KMS-11 (cell line): Measurements from ENCODE around the gene B3GAT1.

ENCODE experiments used
- H2AFZ ChIP-seq: fragments of 200-600 bp; sonication (generic); 2 replicates; pipeline ENCODE4 v1.6.1; 2016; ENCODE audit warnings: antibody characterized with exemption, mixed run types, low read depth
- H3K27ac ChIP-seq: fragments of 200-600 bp; sonication (generic); 2 replicates; pipeline ENCODE4 v1.6.1; 2016; ENCODE audit warnings: mild to moderate bottlenecking, mixed run types
- H3K27me3 ChIP-seq: fragments of 200-600 bp; sonication (generic); 2 replicates; pipeline ENCODE4 v1.6.1; 2017; ENCODE audit warnings: mild to moderate bottlenecking, low read depth, mixed run types, moderate library complexity; ENCODE audit not compliant: insufficient read depth
- H3K36me3 ChIP-seq: fragments of 200-600 bp; sonication (generic); 2 replicates; pipeline ENCODE4 v1.6.1; 2017; ENCODE audit warnings: mild to moderate bottlenecking, mixed run types; ENCODE audit not compliant: insufficient read depth
- H3K4me1 ChIP-seq: fragments of 200-600 bp; sonication (generic); 2 replicates; pipeline ENCODE4 v1.6.1; 2016; ENCODE audit warnings: mild to moderate bottlenecking, low read depth, mixed run types; ENCODE audit not compliant: poor library complexity, severe bottlenecking
- H3K4me2 ChIP-seq: fragments of 200-600 bp; sonication (generic); 2 replicates; pipeline ENCODE4 v1.7.0; 2016; ENCODE audit warnings: mild to moderate bottlenecking, mixed run types
- H3K4me3 ChIP-seq: fragments of 200-600 bp; sonication (generic); IDR thresholded peaks from 2 replicates; pipeline ENCODE4 v1.6.1; 2017; ENCODE audit warnings: low read depth, low read length, mixed read lengths; ENCODE audit not compliant: insufficient read depth
- H3K79me2 ChIP-seq: fragments of 200-600 bp; sonication (generic); 2 replicates; pipeline ENCODE4 v1.6.1; 2016; ENCODE audit warnings: low read depth, mixed run types; ENCODE audit not compliant: insufficient read depth
- H3K9ac ChIP-seq: fragments of 200-600 bp; sonication (generic); 2 replicates; pipeline ENCODE4 v1.6.1; 2016; ENCODE audit warnings: mild to moderate bottlenecking, mixed run types
- H4K20me1 ChIP-seq: fragments of 200-600 bp; sonication (generic); 2 replicates; pipeline ENCODE4 v1.6.1; 2016; ENCODE audit warnings: mild to moderate bottlenecking, mixed run types; ENCODE audit not compliant: insufficient read depth
- TF ChIP-seq, protein P1 (sequence below): fragments of 200-600 bp; sonication (generic); conservative IDR thresholded peaks from 2 replicates; pipeline ENCODE4 v1.6.1; 2017; ENCODE audit warnings: low read depth, mild to moderate bottlenecking, antibody characterized with exemption, low read length, moderate library complexity, mixed read lengths

Gene B3GAT1

DNA sequence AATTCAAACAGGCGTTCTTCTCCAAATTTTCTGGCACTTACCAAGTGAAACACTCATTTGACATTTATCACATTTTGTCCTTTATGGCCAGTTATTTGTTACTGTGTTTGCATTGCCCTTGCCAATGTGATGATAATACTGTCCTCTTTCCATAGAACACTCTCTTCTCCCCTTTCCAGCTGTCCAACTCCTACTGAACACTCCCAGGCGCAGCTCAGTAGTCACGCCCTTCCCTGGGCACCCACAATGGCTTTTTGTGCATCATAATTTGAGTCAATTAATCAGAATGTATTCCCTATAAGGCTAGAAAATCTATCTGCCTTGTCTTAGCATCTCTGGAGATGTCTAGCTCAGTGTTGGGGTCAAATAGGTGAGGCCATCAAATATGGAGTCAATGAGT is 21.2 kb upstream of the B3GAT1 start:
- Histone ChIP-seq H3K36me3 (no peaks in the 10 kb centered on the region), H2AFZ (no peak overlapping the region), H3K27ac (no peak overlapping the region), H3K27me3 (no peaks in the 10 kb centered on the region), H3K79me2 (no peaks in the 10 kb centered on the region), H3K4me3 (no peak overlapping the region), H3K4me2 (no peak overlapping the region), H4K20me1 (no peaks in the 10 kb centered on the region), H3K4me1 (no peaks in the 10 kb centered on the region), H3K9ac (no peak overlapping the region)
- TF ChIP-seq, protein P1, sequence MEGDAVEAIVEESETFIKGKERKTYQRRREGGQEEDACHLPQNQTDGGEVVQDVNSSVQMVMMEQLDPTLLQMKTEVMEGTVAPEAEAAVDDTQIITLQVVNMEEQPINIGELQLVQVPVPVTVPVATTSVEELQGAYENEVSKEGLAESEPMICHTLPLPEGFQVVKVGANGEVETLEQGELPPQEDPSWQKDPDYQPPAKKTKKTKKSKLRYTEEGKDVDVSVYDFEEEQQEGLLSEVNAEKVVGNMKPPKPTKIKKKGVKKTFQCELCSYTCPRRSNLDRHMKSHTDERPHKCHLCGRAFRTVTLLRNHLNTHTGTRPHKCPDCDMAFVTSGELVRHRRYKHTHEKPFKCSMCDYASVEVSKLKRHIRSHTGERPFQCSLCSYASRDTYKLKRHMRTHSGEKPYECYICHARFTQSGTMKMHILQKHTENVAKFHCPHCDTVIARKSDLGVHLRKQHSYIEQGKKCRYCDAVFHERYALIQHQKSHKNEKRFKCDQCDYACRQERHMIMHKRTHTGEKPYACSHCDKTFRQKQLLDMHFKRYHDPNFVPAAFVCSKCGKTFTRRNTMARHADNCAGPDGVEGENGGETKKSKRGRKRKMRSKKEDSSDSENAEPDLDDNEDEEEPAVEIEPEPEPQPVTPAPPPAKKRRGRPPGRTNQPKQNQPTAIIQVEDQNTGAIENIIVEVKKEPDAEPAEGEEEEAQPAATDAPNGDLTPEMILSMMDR = no peak

GRCh38 chr11:134432776-134433175 is 20.7 kb upstream of the B3GAT1 start:
- TF ChIP-seq, protein P1 = no peak
- Histone ChIP-seq H3K36me3 (no peaks in the 10 kb centered on the region), H3K27me3 (no peaks in the 10 kb centered on the region), H3K4me3 (no peak overlapping the region), H3K9ac (no peak overlapping the region), H4K20me1 (no peaks in the 10 kb centered on the region), H3K4me2 (no peak overlapping the region), H3K4me1 (no peaks in the 10 kb centered on the region), H2AFZ (no peak overlapping the region), H3K79me2 (no peaks in the 10 kb centered on the region), H3K27ac (no peak overlapping the region)

DNA sequence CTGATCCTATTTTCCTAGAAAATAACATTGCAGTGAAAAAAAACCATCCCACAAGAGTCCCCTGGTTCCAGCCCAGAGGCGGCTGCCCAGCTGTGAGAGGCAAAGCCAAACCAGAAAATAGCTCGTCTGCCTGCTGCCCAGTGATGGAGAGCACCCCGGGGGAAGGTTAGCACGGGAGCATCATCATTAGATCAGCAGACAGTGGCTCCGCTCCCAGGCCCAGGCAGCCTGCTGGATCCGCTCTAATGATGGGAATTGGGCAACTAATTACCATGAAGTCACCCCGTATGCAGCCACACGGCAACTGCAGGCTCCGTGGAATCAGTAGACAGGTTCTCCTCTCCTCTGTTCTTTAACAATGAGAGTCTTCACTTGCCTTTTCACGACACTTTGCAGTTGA is 17.1 kb upstream of the B3GAT1 start:
- Histone ChIP-seq H3K4me2 (no peak overlapping the region), H3K27me3 (no peaks in the 10 kb centered on the region), H2AFZ (no peak overlapping the region), H4K20me1 (no peaks in the 10 kb centered on the region), H3K4me1 (no peaks in the 10 kb centered on the region), H3K9ac (no peak overlapping the region), H3K79me2 (no peaks in the 10 kb centered on the region), H3K27ac (no peak overlapping the region), H3K36me3 (no peaks in the 10 kb centered on the region), H3K4me3 (no peak overlapping the region)
- TF ChIP-seq, protein P1 = no peak

- Histone ChIP-seq H3K27ac (no peak overlapping the region), H3K4me1 (no peaks in the 10 kb centered on the region), H3K36me3 (no peaks in the 10 kb centered on the region), H3K79me2 (no peaks in the 10 kb centered on the region), H2AFZ (no peak overlapping the region), H3K4me3 (no peak overlapping the region), H4K20me1 (no peaks in the 10 kb centered on the region), H3K27me3 (no peaks in the 10 kb centered on the region), H3K9ac (no peak overlapping the region), H3K4me2 (no peak overlapping the region)
- TF ChIP-seq, protein P1 = no peak
Observed at GRCh38 chr11:134425816-134426536, 13.9 kb upstream of the B3GAT1 start.
